GM12878 (cell line): Measurements from ENCODE around the gene ZPBP2. TPM values are rescaled to one million over a fixed set of nuclear protein-coding genes. Genes with fewer than 3 reads are reported as not detected.
A peak's percentile ranks its signal among the peaks of the same experiment; 100 is the strongest.

Experiments used
- ATAC-seq: fragments of 200-7000 bp; cut with Tn5 transposase; 3 replicates; pipeline ENCODE4 v1.9.1; 2020; ENCODE audit warnings: mild to moderate bottlenecking, moderate library complexity
- BruUV-seq: library from RNA; stranded (reverse); fragments of 400-500 nt; replicated peaks from 2 replicates; lab custom pipeline; 2021; lab: Mats Ljungman, UMichigan
- CTCF ChIA-PET: fragments of 300-600 bp; sonication (Branson Sonifier 250); formaldehyde crosslinking; extraction: SDS; loops from one replicate; lab custom pipeline; 2021; ENCODE audit warnings: inconsistent platforms; lab: Yijun Ruan, JAX
- POLR2A ChIA-PET: fragments of 350-600 bp; formaldehyde crosslinking; extraction: SDS; loops from one replicate; lab custom pipeline; 2021; ENCODE audit warnings: inconsistent platforms; lab: Charles Lee
- RAD21 ChIA-PET: fragments of 300-600 bp; sonication (Branson Sonifier 250); formaldehyde crosslinking; loops from one replicate; lab custom pipeline; 2023; ENCODE audit warnings: antibody characterized with exemption; ENCODE audit not compliant: unreplicated experiment; lab: Charles Lee
- SMC1A ChIA-PET: fragments of 300-600 bp; sonication (Branson Sonifier 250); formaldehyde crosslinking; loops from one replicate; lab custom pipeline; 2023; ENCODE audit not compliant: unreplicated experiment, uncharacterized antibody; lab: Charles Lee
- DNase-seq: peaks from one replicate; pipeline ENCODE4 v3.0.0-alpha.2; 2011; ENCODE audit warnings: low read depth, low spot score
- FAIRE-seq: peaks from 3 replicates; lab custom pipeline; 2011; peaks lifted over from hg19 to GRCh38; lab: Jason Lieb, UNC
- H2AFZ ChIP-seq: 2 replicates; pipeline ENCODE4 v1.6.0; 2011; ENCODE audit warnings: low read depth, low read length, control low read depth; ENCODE audit not compliant: control insufficient read depth
- H3K27ac ChIP-seq: 2 replicates; pipeline ENCODE4 v1.5.1; 2011; ENCODE audit warnings: control low read depth; ENCODE audit not compliant: control insufficient read depth, insufficient read depth
- H3K27me3 ChIP-seq, 2 experiments: replicated peaks in 1 of 2; 2 replicates each; pipeline versions ENCODE4 v1.6.0 to v1.6.1; 2011; ENCODE audit warnings: low read length in 1 of 2; ENCODE audit not compliant: control insufficient read depth in 2 of 2, insufficient read depth in 2 of 2
- H3K36me3 ChIP-seq, 2 experiments: 2 replicates each; pipeline ENCODE4 v1.5.1; 2011; ENCODE audit warnings: low read length in 1 of 2; ENCODE audit not compliant: control insufficient read depth in 2 of 2, insufficient read depth in 2 of 2
- H3K4me1 ChIP-seq: 2 replicates; pipeline ENCODE4 v1.6.1; 2011; ENCODE audit warnings: mild to moderate bottlenecking, low read length, moderate library complexity, mixed read lengths; ENCODE audit not compliant: control insufficient read depth, insufficient read depth
- H3K4me2 ChIP-seq: 2 replicates; pipeline ENCODE4 v1.6.0; 2011; ENCODE audit warnings: control low read depth; ENCODE audit not compliant: control insufficient read depth, insufficient read depth
- H3K4me3 ChIP-seq: fragments of 200-600 bp; sonication (generic); 2 replicates; pipeline ENCODE4 v1.5.1; 2016
- H3K79me2 ChIP-seq: 2 replicates; pipeline ENCODE4 v1.6.0; 2011; ENCODE audit warnings: low read length; ENCODE audit not compliant: control insufficient read depth, insufficient read depth
- H3K9ac ChIP-seq: 2 replicates; pipeline ENCODE4 v1.8.0; 2011; ENCODE audit warnings: low read length, control low read depth, mixed read lengths; ENCODE audit not compliant: control insufficient read depth, insufficient read depth
- H3K9me3 ChIP-seq: replicated peaks from 3 replicates; pipeline ENCODE4 v1.5.1; 2011; ENCODE audit warnings: mild to moderate bottlenecking, low read length; ENCODE audit not compliant: control insufficient read depth, insufficient read depth
- H4K20me1 ChIP-seq: 2 replicates; pipeline ENCODE4 v1.6.0; 2011; ENCODE audit not compliant: control insufficient read depth, insufficient read depth
- ETV6 ChIP-seq, 2 experiments: fragments of 450-650 bp in 1 of 2; IDR thresholded peaks in 1 of 2; conservative IDR thresholded peaks in 1 of 2; 2 replicates each; pipeline ENCODE4 v1.6.1; 2014; ENCODE audit warnings: antibody characterized with exemption in 1 of 2, borderline replicate concordance in 1 of 2, low read depth in 1 of 2, mild to moderate bottlenecking in 1 of 2, moderate library complexity in 1 of 2
- RFX5 ChIP-seq: IDR thresholded peaks from 2 replicates; pipeline ENCODE4 v1.6.1; 2011; ENCODE audit warnings: low read depth, low read length, improper control_type of control experiment
- TCF12 ChIP-seq: IDR thresholded peaks from 2 replicates; pipeline ENCODE4 v1.6.1; 2011; ENCODE audit warnings: low read depth, mild to moderate bottlenecking, low read length
- WGBS: methylation state at CpG from one replicate; pipeline ENCODE4 v1.1.6; 2016; ENCODE audit warnings: low lambda C conversion rate; ENCODE audit not compliant: insufficient replicate concordance, insufficient coverage; ENCODE audit errors: missing lambda C conversion rate; 5-methylcytosine and 5-hydroxymethylcytosine counted together
- in situ Hi-C: fragments of 300-500 bp; cut with MboI; formaldehyde crosslinking; loops from 9 replicates; pipeline ENCODE4 v1.14.3; 2018; ENCODE audit warnings: mixed read lengths
- intact Hi-C: fragments of 100-400 bp; cut with micrococcal nuclease; formaldehyde crosslinking; loops from one replicate; pipeline ENCODE4 v1.14.2; 2022; ENCODE audit not compliant: unreplicated experiment
- polyA plus RNA-seq, 11 experiments: library from polyadenylated mRNA; depleted of rRNA in 4 of 11; unstranded in 6 of 11; stranded (reverse) in 5 of 11; fragments of >200 nt; fragmentation: Nextera tagmentation in 4 of 11; fragmentation: Illumina TruSeq in 1 of 11; extraction: Ambion mirVana in 4 of 11; extraction: Trizol in 1 of 11; gene quantifications; 1 replicate in 1 of 11; 2 replicates in 10 of 11; pipeline versions ENCODE4 v1.2.1 to v1.2.3, GENCODE V29; 2011 to 2016; ENCODE audit warnings: inconsistent platforms in 2 of 11, missing spikeins in 2 of 11, low read depth in 1 of 11
- total RNA-seq, 4 experiments: library from RNA; depleted of rRNA in 3 of 4; stranded (reverse); fragments of >200 nt in 3 of 4; fragmentation: Illumina TruSeq in 1 of 4; extraction: Trizol in 1 of 4; gene quantifications; 2 replicates each; pipeline versions ENCODE4 v1.2.1 to v1.2.3, GENCODE V29; 2013 to 2021
- TF ChIP-seq, protein P1 (sequence below): IDR thresholded peaks from 2 replicates; pipeline ENCODE4 v1.6.1; 2012; ENCODE audit warnings: low read depth, low read length, improper control_type of control experiment

The ZPBP2 gene
- total and polyA plus RNA-seq, 10 of the 15 experiments (the other 5 are each of a cell fraction or from before 2014, with no cell fraction given): 0.33 to 1.0 (median 0.58) TPM

DNA sequence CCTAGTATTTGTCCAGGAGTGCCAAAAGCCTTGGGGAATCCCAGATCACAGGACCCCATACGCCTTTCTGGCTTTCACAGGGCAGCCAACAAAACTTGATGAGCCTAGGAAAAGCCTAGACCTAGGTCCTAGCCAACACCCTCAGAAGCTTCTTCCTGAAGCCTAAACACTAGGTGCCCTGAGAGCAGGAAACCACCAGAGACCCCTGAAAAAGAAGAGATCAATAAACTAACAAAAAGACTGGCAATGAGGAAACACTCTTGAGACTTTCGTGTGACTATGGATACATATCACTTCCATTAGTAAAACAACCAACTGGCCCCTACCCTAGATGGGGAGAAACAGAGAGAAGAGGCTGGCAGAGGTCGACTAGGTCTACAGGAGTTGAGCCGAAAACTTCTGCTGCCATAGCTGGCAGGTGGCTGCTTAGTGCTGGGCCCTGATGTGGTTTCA is 58.2 kb downstream of the ZPBP2 start:
- peaks cover 34% of the 10 kb centered on the region for H3K4me1 ChIP-seq
- ATAC-seq (no peak), DNase-seq (no peak), FAIRE-seq (no peak)
- no peaks in the 10 kb centered on the region for H3K27me3 ChIP-seq
- peak overlapping the region; percentile 82 for H3K27ac ChIP-seq
- no peaks in the 10 kb centered on the region for H3K9me3 ChIP-seq
- SMC1A ChIA-PET: interaction anchor here (1.0 to 5.7 kb wide), 6 partner anchors 11 to 150 kb away, joined by 3 to 46 read pairs (median 6); no protein-coding TSS in a partner anchor
- H3K4me3 ChIP-seq: peak overlapping the region; percentile 87
- intact Hi-C loops: loop anchor here (2.0 to 5.0 kb wide), 3 partner anchors 33 to 169 kb away; partner anchors contain the start of gene PSMD3
- H3K9ac ChIP-seq: peak overlapping the region; percentile 83
- BruUV-seq: no TSS peak
- peaks cover 8 to 13% of the 10 kb centered on the region in 2 experiments; a peak in 3 of 4 replicates for H3K36me3 ChIP-seq
- in situ Hi-C loops: no loop called here
- 15% methylated on average over 4 of the region's 4 CpGs for WGBS
- peaks cover 56% of the 10 kb centered on the region for H3K79me2 ChIP-seq
- no peaks in the 10 kb centered on the region for H4K20me1 ChIP-seq
- RAD21 ChIA-PET: interaction anchor here (0.9 to 4.2 kb wide), 7 partner anchors 10 to 171 kb away, joined by 4 to 35 read pairs (median 6); partner anchors contain the start of gene PSMD3
- peak overlapping the region; percentile 89 for H3K4me2 ChIP-seq
- POLR2A ChIA-PET: interaction anchor here (0.6 to 6.4 kb wide), 12 partner anchors 8 to 371 kb away, joined by 3 to 64 read pairs (median 4); no protein-coding TSS in a partner anchor
- no peak overlapping the region for H2AFZ ChIP-seq
- CTCF ChIA-PET: interaction anchor here (0.6 to 2.2 kb wide), 8 partner anchors 10 to 61 kb away, joined by 3 to 12 read pairs (median 4); partner anchors contain the start of gene PSMD3
- TF ChIP-seq, protein P1, sequence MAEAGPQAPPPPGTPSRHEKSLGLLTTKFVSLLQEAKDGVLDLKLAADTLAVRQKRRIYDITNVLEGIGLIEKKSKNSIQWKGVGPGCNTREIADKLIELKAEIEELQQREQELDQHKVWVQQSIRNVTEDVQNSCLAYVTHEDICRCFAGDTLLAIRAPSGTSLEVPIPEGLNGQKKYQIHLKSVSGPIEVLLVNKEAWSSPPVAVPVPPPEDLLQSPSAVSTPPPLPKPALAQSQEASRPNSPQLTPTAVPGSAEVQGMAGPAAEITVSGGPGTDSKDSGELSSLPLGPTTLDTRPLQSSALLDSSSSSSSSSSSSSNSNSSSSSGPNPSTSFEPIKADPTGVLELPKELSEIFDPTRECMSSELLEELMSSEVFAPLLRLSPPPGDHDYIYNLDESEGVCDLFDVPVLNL: no peak
- no peak for TF ChIP-seq RFX5
- 0 out of 2 replicates have a peak, but pooled peaks have one; percentile 52 for TF ChIP-seq TCF12
- TF ChIP-seq ETV6 (conservative IDR thresholded peaks at IDR 0.05 in 1 of 2, IDR thresholded peaks at IDR 0.05 in 1 of 2; ENCODE audit: borderline replicate concordance in 1 of 2, low read depth in 1 of 2): peak in 1 of 2 experiments; percentile 10; a peak in 1 of 4 replicates
